H1 (cell line): ENCODE measurements around the gene OBSCN. TPM values are rescaled to one million over a fixed set of nuclear protein-coding genes. Genes with fewer than 3 reads are reported as not detected.

Experiments
- BCL11A ChIP-seq, 2 experiments: IDR thresholded peaks; one replicate each; pipeline ENCODE4 v1.6.1; 2011; ENCODE audit warnings: low read depth in 2 of 2, low read length in 2 of 2, mild to moderate bottlenecking in 2 of 2
- CBX8 ChIP-seq: fragments of 300-800, 300-1000 bp; sonication (generic); IDR thresholded peaks from 2 replicates; pipeline ENCODE4 v1.7.1; 2016; ENCODE audit warnings: low read depth, low read length, borderline replicate concordance
- CHD7 ChIP-seq: fragments of 300-600 bp; sonication (generic); IDR thresholded peaks from 2 replicates; pipeline ENCODE4 v1.7.1; 2012; ENCODE audit warnings: low read length, moderate library complexity, mild to moderate bottlenecking, inconsistent platforms; ENCODE audit not compliant: insufficient replicate concordance
- CTBP2 ChIP-seq: IDR thresholded peaks from 2 replicates; pipeline ENCODE4 v1.7.0; 2011; ENCODE audit warnings: borderline replicate concordance, mild to moderate bottlenecking, moderate library complexity, mixed read lengths, low read length; ENCODE audit not compliant: insufficient read depth, insufficient read length
- EZH2 ChIP-seq: fragments of 200-600 bp; sonication (generic); IDR thresholded peaks from 2 replicates; pipeline ENCODE4 v1.7.1; 2012; ENCODE audit warnings: low read depth, mild to moderate bottlenecking, moderate library complexity, low read length, inconsistent platforms; ENCODE audit not compliant: severe bottlenecking
- KDM4A ChIP-seq: IDR thresholded peaks from one replicate; pipeline ENCODE4 v1.7.1; 2012; ENCODE audit warnings: low read depth, mild to moderate bottlenecking, moderate library complexity, low read length, inconsistent platforms; ENCODE audit not compliant: severe bottlenecking
- POU5F1 ChIP-seq: IDR thresholded peaks from 2 replicates; pipeline ENCODE4 v1.6.1; 2011; ENCODE audit warnings: low read depth, mild to moderate bottlenecking, low read length, moderate library complexity
- RAD21 ChIP-seq, 2 experiments: IDR thresholded peaks in 1 of 2; conservative IDR thresholded peaks in 1 of 2; 2 replicates each; pipeline ENCODE4 v1.6.1; 2011; ENCODE audit warnings: low read depth in 2 of 2, low read length in 2 of 2, improper control_type of control experiment in 1 of 2, inconsistent platforms in 1 of 2, mild to moderate bottlenecking in 1 of 2, moderate library complexity in 1 of 2
- SRF ChIP-seq: IDR thresholded peaks from 2 replicates; pipeline ENCODE4 v1.6.1; 2011; ENCODE audit warnings: mild to moderate bottlenecking, low read depth, low read length, moderate library complexity
- YY1 ChIP-seq: IDR thresholded peaks from 2 replicates; pipeline ENCODE4 v1.6.1; 2011; ENCODE audit warnings: low read depth, mild to moderate bottlenecking, low read length
- ZNF274 ChIP-seq: IDR thresholded peaks from 2 replicates; pipeline ENCODE4 v1.7.0; 2012; ENCODE audit warnings: low read length, borderline replicate concordance; ENCODE audit errors: extremely low read depth
- polyA plus RNA-seq, 7 experiments: library from polyadenylated mRNA; depleted of rRNA in 3 of 7; stranded (reverse) in 5 of 7; unstranded in 2 of 7; fragments of >200 nt in 5 of 7; fragments of 200-250 nt in 2 of 7; gene quantifications; 1 replicate in 5 of 7; 2 replicates in 1 of 7; 4 replicates in 1 of 7; pipeline versions ENCODE4 v1.2.1 to v1.2.3, GENCODE V29; 2011 to 2013; ENCODE audit warnings: missing spikeins in 2 of 7, mixed read lengths in 2 of 7
- total RNA-seq: library from RNA; stranded (reverse); fragmentation: NEBNext Ultra II Directional; extraction: Animal tissue kit (Norgen Biotek cat#: 25700); gene quantifications from 2 replicates; pipeline ENCODE4 v1.2.1, GENCODE V29; 2021

OBSCN gene
- total and polyA plus RNA-seq, 2 of the 8 experiments (the other 6 are each of a cell fraction or from before 2014, with no cell fraction given): 7.5 to 28.4 TPM

- no peak for TF ChIP-seq CHD7
- TF ChIP-seq SRF: no peak
- TF ChIP-seq RAD21 (IDR thresholded peaks at IDR 0.05 in 1 of 2, conservative IDR thresholded peaks at IDR 0.05 in 1 of 2; ENCODE audit: low read depth in 2 of 2, low read length in 2 of 2): no peak
- TF ChIP-seq ZNF274: no peak
- no peak for TF ChIP-seq KDM4A
- TF ChIP-seq CTBP2: no peak
- no peak for TF ChIP-seq EZH2
- TF ChIP-seq POU5F1: no peak
- TF ChIP-seq BCL11A (IDR thresholded peaks at IDR 0.05; ENCODE audit: low read depth in 2 of 2, low read length in 2 of 2): no peak
- TF ChIP-seq YY1: no peak
- TF ChIP-seq CBX8: no peak
Observed at GRCh38 chr1:228298471-228298870, 90.6 kb downstream of the OBSCN start (continued).
